MM.1S (cell line): ENCODE results near the gene ZNF506.

Experiments
- DNase-seq: peaks from one replicate; pipeline ENCODE4 v3.0.0-alpha.2; 2015
- H2AFZ ChIP-seq: fragments of 300-600 bp; sonication (generic); 2 replicates; pipeline ENCODE4 v1.6.0; 2016; ENCODE audit warnings: antibody characterized with exemption, low read length
- H3F3A ChIP-seq: fragments of 300-600 bp; sonication (generic); 2 replicates; pipeline ENCODE4 v1.6.1; 2016; ENCODE audit warnings: mild to moderate bottlenecking, antibody characterized with exemption, low read length, moderate library complexity, mixed read lengths; ENCODE audit not compliant: insufficient read depth
- H3K27ac ChIP-seq: fragments of 300-600 bp; sonication (generic); 2 replicates; pipeline ENCODE4 v1.5.1; 2016; ENCODE audit warnings: mild to moderate bottlenecking, low read length
- H3K27me3 ChIP-seq: fragments of 300-600 bp; sonication (generic); replicated peaks from 2 replicates; pipeline ENCODE4 v1.6.0; 2016; ENCODE audit warnings: low read length; ENCODE audit not compliant: insufficient read depth
- H3K36me3 ChIP-seq: fragments of 300-600 bp; sonication (generic); replicated peaks from 2 replicates; pipeline ENCODE4 v1.6.1; 2016; ENCODE audit warnings: mild to moderate bottlenecking, low read length, mixed read lengths; ENCODE audit not compliant: insufficient read depth
- H3K4me1 ChIP-seq: fragments of 300-600 bp; sonication (generic); 2 replicates; pipeline ENCODE4 v1.6.1; 2016; ENCODE audit warnings: low read length, mixed read lengths
- H3K4me2 ChIP-seq: fragments of 300-600 bp; sonication (generic); 2 replicates; pipeline ENCODE4 v1.6.0; 2016; ENCODE audit warnings: low read depth, low read length
- H3K4me3 ChIP-seq: fragments of 300-600 bp; sonication (generic); 2 replicates; pipeline ENCODE4 v1.5.1; 2016; ENCODE audit warnings: low read length, mixed read lengths
- H3K79me2 ChIP-seq: fragments of 300-600 bp; sonication (generic); 2 replicates; pipeline ENCODE4 v1.6.1; 2016; ENCODE audit warnings: mixed run types, low read length, mixed read lengths
- H3K9ac ChIP-seq: fragments of 300-600 bp; sonication (generic); 2 replicates; pipeline ENCODE4 v1.6.1; 2016; ENCODE audit warnings: low read length, mixed read lengths
- H3K9me2 ChIP-seq: fragments of 300-600 bp; sonication (generic); replicated peaks from 2 replicates; pipeline ENCODE4 v1.6.1; 2016; ENCODE audit warnings: mild to moderate bottlenecking, low read length, mixed read lengths; ENCODE audit not compliant: insufficient read depth
- H3K9me3 ChIP-seq: fragments of 300-600 bp; sonication (generic); replicated peaks from 2 replicates; pipeline ENCODE4 v1.6.1; 2016; ENCODE audit warnings: mild to moderate bottlenecking, low read length, mixed read lengths; ENCODE audit not compliant: insufficient read depth
- H4K20me1 ChIP-seq: fragments of 300-600 bp; sonication (generic); 2 replicates; pipeline ENCODE4 v1.6.1; 2016; ENCODE audit warnings: mild to moderate bottlenecking, low read length, moderate library complexity, mixed read lengths; ENCODE audit not compliant: insufficient read depth
- CTCF ChIP-seq: fragments of 300-600 bp; sonication (generic); IDR thresholded peaks from 2 replicates; pipeline ENCODE4 v1.5.1; 2016; ENCODE audit warnings: antibody characterized with exemption, low read length, mixed read lengths
- EZH2 ChIP-seq: fragments of 300-600 bp; sonication (generic); optimal IDR thresholded peaks from 2 replicates; pipeline ENCODE3; 2017; ENCODE audit warnings: low read depth, mild to moderate bottlenecking, antibody characterized with exemption, low read length, mixed read lengths
- EZH2phosphoT487 ChIP-seq: fragments of 300-600 bp; sonication (generic); IDR thresholded peaks from 2 replicates; pipeline ENCODE4 v1.6.1; 2018; ENCODE audit warnings: antibody characterized with exemption, low read length

Gene ZNF506

GRCh38 chr19:19849056-19849455, 27.5 kb upstream of the ZNF506 start:
- Histone ChIP-seq H4K20me1 (no peaks in the 10 kb centered on the region), H3K9me3 (no peaks in the 10 kb centered on the region; the same call in 1 of the 2 replicates), H3K79me2 (no peaks in the 10 kb centered on the region), H3F3A (no peaks in the 10 kb centered on the region), H3K4me1 (no peaks in the 10 kb centered on the region), H2AFZ (no peak overlapping the region), H3K4me2 (no peak overlapping the region), H3K27ac (no peak overlapping the region), H3K36me3 (no peaks in the 10 kb centered on the region), H3K27me3 (no peaks in the 10 kb centered on the region), H3K9ac (no peak overlapping the region), H3K4me3 (no peak overlapping the region), H3K9me2 (no peaks in the 10 kb centered on the region)
- no peak for DNase-seq
- TF ChIP-seq EZH2 (no peak), EZH2phosphoT487 (no peak), CTCF (no peak)

- H3K9me2 ChIP-seq = no peaks in the 10 kb centered on the region
- H3K27ac ChIP-seq = no peak overlapping the region
- no peaks in the 10 kb centered on the region for H3K79me2 ChIP-seq
- no peaks in the 10 kb centered on the region for H3K36me3 ChIP-seq
- no peaks in the 10 kb centered on the region for H3K4me1 ChIP-seq
- DNase-seq = no peak
- H4K20me1 ChIP-seq = no peaks in the 10 kb centered on the region
- H3K4me2 ChIP-seq = no peak overlapping the region
- H2AFZ ChIP-seq = no peak overlapping the region
- no peak overlapping the region for H3K9ac ChIP-seq
- TF ChIP-seq EZH2 = no peak
- TF ChIP-seq EZH2phosphoT487 = no peak
- TF ChIP-seq CTCF = no peak
- no peak overlapping the region for H3K4me3 ChIP-seq
- H3F3A ChIP-seq = no peaks in the 10 kb centered on the region
- no peaks in the 10 kb centered on the region; the same call in 1 of the 2 replicates for H3K9me3 ChIP-seq
- H3K27me3 ChIP-seq = no peaks in the 10 kb centered on the region
These were observed 26.2 kb upstream of the ZNF506 start for GRCh38 chr19:19847781-19848180.

GRCh38 chr19:19835560-19836038, 14.0 kb upstream of the ZNF506 start:
- H3K9ac ChIP-seq = no peak overlapping the region
- H3K4me2 ChIP-seq = no peak overlapping the region
- TF ChIP-seq CTCF (no peak), EZH2 (no peak), EZH2phosphoT487 (no peak)
- no peaks in the 10 kb centered on the region for H3K36me3 ChIP-seq
- H3K9me3 ChIP-seq = peaks cover 5% of the 10 kb centered on the region; the same call in 1 of the 2 replicates
- H3K27ac ChIP-seq = no peak overlapping the region
- H4K20me1 ChIP-seq = no peaks in the 10 kb centered on the region
- no peaks in the 10 kb centered on the region for H3K79me2 ChIP-seq
- H3K27me3 ChIP-seq = no peaks in the 10 kb centered on the region
- H3K9me2 ChIP-seq = no peaks in the 10 kb centered on the region
- H3K4me3 ChIP-seq = no peak overlapping the region
- no peak for DNase-seq
- no peak overlapping the region for H2AFZ ChIP-seq
- no peaks in the 10 kb centered on the region for H3K4me1 ChIP-seq
- no peaks in the 10 kb centered on the region for H3F3A ChIP-seq
